Stimulated activated CD8-positive, alpha-beta memory T cell treated with anti-CD3 and anti-CD28 coated beads, Interleukin-7, amount 100 ng/mL, for 1 hour (primary cell): ENCODE results near the gene NAALADL2.
"Not testable (repeated sequence)": the region's sequence is repeated elsewhere in the genome, so short reads cannot be mapped to it uniquely, and the experiment has no call there.

ENCODE experiments used
- DNase-seq, 2 donors: peaks; one replicate each; pipeline ENCODE4 v3.0.0-alpha.2; 2020; ENCODE audit warnings: low read depth in 2 of 2

The NAALADL2 gene

DNA sequence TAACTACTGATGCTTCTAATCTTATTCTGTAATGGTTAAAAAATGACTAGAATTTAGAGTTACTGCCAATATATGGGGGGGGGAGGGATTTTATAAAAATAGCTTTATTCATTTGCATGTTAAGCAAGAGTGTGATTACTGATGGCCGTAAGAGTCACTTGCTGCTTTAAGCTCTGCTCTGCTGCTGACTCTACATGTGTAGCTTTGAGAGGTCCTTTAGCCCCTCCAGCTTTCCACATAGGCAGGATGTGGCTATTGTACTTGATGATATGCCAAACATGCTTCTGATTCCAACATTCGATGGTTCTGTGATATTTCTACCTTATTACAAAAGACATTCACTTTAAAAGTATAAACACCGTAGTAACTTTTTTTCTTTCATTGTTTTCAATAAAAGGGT, 511.3 kb downstream of the NAALADL2 start:
- DNase-seq: not testable (repeated sequence)

- not testable (repeated sequence) for DNase-seq
Observed at GRCh38 chr3:175371187-175371586, 512.1 kb downstream of the NAALADL2 start.

GRCh38 chr3:175374705-175375104, 515.6 kb downstream of the NAALADL2 start:
- DNase-seq: no peak

DNA sequence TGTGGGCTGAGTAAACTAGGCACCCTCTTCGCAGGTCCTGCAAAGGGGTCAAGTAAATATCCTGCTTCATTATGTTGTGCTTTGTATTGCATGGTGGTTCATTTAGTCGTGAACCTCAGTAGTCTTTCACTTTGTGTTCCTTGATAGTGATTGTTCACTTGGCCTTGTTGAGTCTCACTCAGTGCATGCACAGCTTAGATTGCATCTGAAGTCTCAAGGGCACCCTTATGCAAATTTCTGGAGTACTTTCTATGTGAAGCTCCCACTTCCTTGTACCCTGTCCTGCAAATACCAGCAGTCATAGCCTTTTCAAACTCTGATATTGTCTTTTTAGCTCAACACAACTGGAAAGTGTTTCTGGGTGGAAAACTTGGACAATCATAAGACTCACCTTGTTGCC, 519.2 kb downstream of the NAALADL2 start:
- DNase-seq: no peak

- DNase-seq: no peak
Observed at GRCh38 chr3:175381685-175382084, 522.6 kb downstream of the NAALADL2 start.

DNA sequence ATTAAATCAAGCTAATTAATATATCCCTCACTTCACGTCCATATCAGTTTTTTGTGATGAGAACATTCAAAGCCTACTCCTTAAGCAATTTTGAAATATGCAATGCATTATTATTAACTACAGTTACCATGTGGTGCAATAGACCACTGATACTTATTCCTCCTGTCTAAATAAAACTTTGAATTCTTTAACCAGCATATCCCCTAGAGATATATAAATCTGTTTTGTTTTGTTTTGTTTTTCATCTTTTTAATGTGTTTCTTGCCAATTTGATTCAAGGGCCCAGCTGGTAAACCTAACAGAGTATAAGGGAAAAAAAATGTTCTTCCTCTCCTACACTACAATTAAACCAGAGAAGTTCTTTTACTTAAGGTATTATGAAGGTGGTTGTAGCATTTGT, 524.2 kb downstream of the NAALADL2 start:
- no peak for DNase-seq

GRCh38 chr3:175383813-175384212, 524.7 kb downstream of the NAALADL2 start:
- DNase-seq: no peak

DNA sequence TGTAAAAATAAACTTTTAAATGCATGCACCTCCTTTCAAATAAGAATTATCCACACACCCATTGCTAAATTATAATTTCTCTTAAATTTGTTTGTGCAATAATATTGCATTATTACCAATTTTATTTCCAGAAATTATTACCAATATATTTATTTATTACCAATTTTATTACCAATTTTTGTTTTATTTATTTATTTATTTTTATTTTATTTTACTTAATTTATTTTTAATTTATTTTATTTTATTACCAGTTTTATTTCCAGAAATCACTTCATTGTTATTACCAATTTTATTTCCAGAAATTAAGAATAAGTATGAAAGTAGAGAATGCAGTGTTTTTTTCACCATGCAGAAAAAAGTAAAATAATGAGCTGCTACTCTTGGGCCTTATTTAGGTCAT, 525.4 kb downstream of the NAALADL2 start:
- DNase-seq: no peak

- DNase-seq: no peak
Observed at GRCh38 chr3:175386630-175387029, 527.5 kb downstream of the NAALADL2 start.

- no peak for DNase-seq
Observed at GRCh38 chr3:175389560-175389959, 530.4 kb downstream of the NAALADL2 start.

DNA sequence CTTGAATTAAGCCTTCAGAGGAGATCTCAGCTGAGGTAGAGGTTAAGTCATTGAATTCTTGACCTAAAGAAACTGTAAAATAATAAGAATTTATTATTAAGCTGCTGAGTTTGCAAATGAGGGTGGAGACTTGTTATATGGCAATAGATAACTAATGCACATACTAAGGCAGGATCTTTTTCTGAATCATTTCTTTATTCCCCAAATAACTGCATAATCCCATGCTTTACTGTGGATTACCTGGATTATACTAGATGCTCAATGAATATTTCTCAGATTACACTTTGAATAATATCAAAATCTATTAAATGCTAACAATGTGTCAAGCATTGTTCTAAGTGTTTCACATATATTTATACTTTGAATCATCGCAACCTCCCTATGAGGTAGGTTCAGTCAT, 532.5 kb downstream of the NAALADL2 start:
- no peak for DNase-seq

- DNase-seq: no peak
Observed at GRCh38 chr3:175392653-175393052, 533.5 kb downstream of the NAALADL2 start.

- DNase-seq: no peak
Observed at GRCh38 chr3:175397372-175397771, 538.2 kb downstream of the NAALADL2 start.

GRCh38 chr3:175398676-175399075, 539.5 kb downstream of the NAALADL2 start:
- DNase-seq: no peak

GRCh38 chr3:175399156-175399840, 540.2 kb downstream of the NAALADL2 start:
- no peak for DNase-seq

DNA sequence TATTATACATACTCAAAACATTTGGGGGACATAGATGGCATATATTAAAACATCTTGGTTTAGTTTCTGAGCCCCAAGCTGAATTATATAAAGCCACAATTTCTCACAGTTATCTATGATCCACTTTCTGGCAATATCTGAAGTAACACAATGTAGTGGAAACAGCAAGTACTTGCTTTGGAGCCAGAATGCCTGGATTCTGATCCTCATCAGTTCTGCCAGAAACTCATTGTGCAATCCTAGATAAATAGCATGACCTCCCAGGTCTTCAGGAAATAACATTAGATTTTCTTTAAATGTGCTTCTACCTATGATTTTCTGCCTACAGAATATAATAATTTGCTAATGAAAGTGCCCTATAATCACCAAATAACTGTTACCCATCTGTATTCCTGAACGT, 544.9 kb downstream of the NAALADL2 start:
- no peak for DNase-seq

DNA sequence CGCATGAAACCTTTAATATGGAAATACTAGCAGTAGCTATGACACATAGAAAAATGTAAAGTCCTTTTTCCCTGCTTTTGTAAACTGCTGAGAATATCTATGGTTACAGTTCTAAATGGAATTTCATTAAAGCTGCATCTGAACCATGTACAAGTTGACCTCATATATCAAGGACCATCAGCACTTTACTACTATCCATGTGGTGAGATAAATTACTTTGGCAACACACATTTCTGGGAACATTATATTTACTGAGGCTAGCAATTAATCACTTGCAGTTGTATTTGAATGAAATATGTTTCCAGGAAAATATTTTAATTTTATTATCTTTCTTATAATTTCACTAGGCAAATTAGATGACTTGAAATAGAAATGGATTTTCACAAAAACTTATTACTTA, 545.5 kb downstream of the NAALADL2 start:
- no peak for DNase-seq

- no peak for DNase-seq
Observed at GRCh38 chr3:175410251-175410650, 551.1 kb downstream of the NAALADL2 start.

DNA sequence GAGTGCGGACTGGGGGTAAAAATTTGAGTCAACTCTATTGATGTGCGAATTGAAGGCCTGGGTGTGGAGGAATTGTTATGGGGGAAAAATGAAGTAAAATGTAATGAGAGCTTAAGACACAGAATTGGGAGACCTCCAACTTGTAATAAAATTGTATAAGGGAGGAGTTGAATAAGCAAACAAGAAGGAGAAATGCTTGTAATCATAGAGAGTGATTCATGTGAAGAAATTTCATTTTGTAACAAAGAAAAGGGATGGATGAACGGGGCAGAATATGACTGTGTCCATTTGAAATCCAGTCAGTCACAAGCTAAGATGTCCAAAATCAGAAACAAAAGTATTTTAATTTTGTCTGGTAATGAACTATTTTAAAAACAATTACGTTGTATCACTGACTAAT, 552.3 kb downstream of the NAALADL2 start:
- no peak for DNase-seq

DNA sequence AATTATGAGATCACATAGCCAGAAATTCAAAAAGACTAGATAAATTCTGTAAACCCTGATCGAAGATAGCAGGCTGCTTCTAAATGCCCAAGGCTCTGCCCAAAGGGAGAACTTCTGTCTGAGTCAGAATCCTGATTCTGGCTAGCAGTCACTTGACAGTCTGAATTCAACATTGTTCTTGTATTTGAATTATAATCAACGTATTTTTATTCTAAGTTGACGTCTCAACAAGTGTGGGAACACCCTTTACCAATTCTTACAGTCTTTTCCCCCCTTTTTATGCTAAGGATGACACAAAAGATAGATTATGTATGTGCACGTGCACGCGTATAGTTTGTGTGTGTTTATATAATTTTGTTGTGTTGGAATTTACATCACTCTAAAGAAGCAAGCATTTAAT, 552.8 kb downstream of the NAALADL2 start:
- no peak for DNase-seq

- no peak for DNase-seq
Observed at GRCh38 chr3:175413926-175414325, 554.8 kb downstream of the NAALADL2 start.

GRCh38 chr3:175416600-175416999, 557.5 kb downstream of the NAALADL2 start:
- DNase-seq: no peak

DNA sequence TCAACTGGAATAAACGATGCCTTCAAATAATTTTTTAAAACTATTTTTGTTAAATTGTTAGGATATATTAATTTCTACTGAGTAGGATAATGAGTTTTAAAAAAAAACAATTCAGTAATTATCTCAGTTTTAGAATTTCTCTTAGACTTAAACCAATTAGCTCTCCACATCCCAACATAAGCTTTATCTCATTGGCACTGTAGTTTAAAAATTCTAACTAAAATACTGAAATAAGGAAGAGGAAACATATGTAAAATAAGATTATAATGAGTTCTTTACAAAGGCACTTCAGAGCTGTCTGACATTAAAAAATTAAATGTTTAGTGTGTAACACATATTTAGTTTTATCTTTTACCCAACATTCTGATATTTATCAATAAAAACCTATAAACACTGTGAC, 558.3 kb downstream of the NAALADL2 start:
- DNase-seq: no peak

DNA sequence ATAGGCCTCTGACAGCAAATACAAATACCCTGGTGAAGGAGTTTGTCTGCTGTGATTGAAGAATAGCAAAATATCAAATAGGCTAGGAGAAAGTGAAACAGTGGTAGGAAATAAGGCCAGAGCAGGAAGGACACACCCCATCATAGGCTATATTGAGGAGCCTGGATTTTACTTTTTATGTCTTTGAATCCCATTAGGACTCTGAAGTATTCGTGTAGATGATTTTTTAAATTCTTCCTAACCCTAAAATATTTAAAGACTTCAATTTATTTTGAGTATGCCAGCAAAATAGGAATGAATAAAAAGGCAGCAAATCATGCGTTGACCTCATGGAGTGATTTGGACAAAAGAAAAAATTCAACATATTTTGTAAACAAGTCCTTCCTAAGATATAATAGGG, 562.8 kb downstream of the NAALADL2 start:
- no peak for DNase-seq
